Omental fat pad (tissue), 4 donors: ENCODE data around the gene SCAF4. TPM values are rescaled to one million over a fixed set of nuclear protein-coding genes. Genes with fewer than 3 reads are reported as not detected.

ENCODE experiments used
- ATAC-seq: fragments of 150-250 bp; one replicate; pipeline ENCODE4 v1.9.1; 2016; ENCODE audit warnings: mild to moderate bottlenecking, moderate library complexity; ENCODE audit not compliant: low FRiP score
- DNase-seq: peaks from one replicate; pipeline ENCODE4 v3.0.0-alpha.2; 2019; ENCODE audit warnings: low spot score
- total RNA-seq, 4 donors: library from RNA; depleted of rRNA; stranded (reverse); fragments of >200 nt; gene quantifications; one replicate each; pipeline ENCODE4 v1.1.0, GENCODE V29; 2016
- TF ChIP-seq, protein P1 (sequence below), 3 donors: fragments of 450-650 bp; IDR thresholded peaks; one replicate each; pipeline ENCODE4 v1.5.1; 2016 to 2017; ENCODE audit warnings: antibody characterized with exemption in 3 of 3, mild to moderate bottlenecking in 3 of 3, moderate library complexity in 2 of 3

Gene SCAF4
- total RNA-seq, 4 donors from 2014 or later, result 15.8 to 32.8 (median 16.8) TPM

DNA sequence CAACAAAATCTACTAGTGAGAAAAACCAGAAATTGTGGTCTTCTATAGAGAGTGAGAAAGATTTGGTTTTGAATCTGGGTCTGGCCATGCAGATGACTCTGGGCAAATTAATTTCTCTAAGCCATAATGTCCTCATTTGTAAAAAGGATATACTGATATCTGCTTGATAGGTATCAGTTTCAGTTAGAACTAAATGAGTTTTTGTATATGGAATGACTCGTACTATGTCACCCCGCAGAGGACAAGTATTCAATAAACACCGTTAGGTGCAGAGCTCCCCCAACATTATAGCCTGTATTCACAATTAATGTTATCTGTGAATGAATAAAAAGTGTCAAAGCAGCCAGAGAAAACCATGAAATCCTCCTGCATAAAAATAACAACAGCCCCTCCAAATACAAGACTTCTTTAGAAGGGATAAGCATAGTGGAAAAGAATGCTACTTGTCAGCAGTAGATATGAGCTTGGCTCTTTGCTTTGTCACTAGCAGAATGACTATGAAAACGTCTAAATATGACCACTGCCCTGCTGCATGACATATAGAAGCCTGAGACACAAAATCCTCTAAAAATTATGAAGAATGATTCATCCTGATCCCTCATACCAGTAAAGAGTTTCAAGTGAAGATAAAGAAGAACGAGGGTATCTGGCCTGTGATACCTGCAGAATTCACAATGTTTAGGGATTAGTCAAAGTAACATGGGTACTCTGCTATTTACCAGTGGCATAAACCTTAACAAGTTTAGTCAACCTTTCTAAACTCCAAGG lies 17.8 kb downstream of the SCAF4 start:
- TF ChIP-seq, protein P1, sequence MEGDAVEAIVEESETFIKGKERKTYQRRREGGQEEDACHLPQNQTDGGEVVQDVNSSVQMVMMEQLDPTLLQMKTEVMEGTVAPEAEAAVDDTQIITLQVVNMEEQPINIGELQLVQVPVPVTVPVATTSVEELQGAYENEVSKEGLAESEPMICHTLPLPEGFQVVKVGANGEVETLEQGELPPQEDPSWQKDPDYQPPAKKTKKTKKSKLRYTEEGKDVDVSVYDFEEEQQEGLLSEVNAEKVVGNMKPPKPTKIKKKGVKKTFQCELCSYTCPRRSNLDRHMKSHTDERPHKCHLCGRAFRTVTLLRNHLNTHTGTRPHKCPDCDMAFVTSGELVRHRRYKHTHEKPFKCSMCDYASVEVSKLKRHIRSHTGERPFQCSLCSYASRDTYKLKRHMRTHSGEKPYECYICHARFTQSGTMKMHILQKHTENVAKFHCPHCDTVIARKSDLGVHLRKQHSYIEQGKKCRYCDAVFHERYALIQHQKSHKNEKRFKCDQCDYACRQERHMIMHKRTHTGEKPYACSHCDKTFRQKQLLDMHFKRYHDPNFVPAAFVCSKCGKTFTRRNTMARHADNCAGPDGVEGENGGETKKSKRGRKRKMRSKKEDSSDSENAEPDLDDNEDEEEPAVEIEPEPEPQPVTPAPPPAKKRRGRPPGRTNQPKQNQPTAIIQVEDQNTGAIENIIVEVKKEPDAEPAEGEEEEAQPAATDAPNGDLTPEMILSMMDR (IDR thresholded peaks at IDR 0.05), result no peak
- ATAC-seq (no peak), DNase-seq (no peak)

DNA sequence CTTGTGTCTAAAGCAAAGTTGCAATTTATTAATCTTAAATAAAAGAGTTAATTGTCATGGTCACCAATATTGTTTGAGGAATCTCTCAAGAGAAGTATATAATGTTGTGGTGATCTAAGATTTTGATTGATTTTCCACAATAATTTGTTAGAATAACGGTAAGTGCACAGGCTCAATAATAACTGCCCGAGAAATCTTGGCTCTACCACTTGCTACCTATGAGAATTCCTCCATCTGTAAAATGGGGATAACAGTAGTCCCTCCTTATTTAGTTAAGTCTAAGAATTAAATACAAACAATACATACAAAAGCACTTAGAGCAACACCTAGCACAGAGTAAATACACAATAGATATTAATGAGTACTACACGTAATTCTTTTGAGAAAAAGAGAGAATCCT lies 18.8 kb downstream of the SCAF4 start:
- DNase-seq (no peak), ATAC-seq (no peak)
- TF ChIP-seq, protein P1 (IDR thresholded peaks at IDR 0.05), result no peak

DNA sequence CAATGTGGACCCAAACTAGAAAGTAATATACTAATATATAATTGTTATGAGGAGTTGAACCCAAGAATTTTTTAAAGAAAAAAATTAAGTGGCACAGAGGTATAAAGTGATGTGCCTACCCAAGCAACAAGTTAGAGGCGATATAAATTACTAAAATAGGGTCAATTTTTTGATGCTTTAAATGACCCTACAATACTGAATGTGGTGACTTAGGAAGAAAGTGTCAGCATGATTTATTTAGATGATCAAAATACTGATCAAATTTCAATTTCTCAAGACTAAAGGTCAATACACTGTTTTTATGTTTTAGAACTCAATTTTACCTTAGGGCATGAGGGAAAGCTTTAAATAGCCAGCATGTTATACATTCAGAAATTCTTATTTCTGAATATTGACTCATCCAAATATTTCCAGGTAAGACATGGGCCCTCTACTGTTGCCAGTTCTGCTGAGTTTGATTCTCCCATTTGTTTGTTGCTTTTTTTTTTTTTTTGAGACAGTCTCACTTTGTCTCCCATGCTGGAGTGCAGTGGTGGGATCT lies 20.1 kb downstream of the SCAF4 start:
- TF ChIP-seq, protein P1 (IDR thresholded peaks at IDR 0.05), result no peak
- ATAC-seq (no peak), DNase-seq (no peak)

DNA sequence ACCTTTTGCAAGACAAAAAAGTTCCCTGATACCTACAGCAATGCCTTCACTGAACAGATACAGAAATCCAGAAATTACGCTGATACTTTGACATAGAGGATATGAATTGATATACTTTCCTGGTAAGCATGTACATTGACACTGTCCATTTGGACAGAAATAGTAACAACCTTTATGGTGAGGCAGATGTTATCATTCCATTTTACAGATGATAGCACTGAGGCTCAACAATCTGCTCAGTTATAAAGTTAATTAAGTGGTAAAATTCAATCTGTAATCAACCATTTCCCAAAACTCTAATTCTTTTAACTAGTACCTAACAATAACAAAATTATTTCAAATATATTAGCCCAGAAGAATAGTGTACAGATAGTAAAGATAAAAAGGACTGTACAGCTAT lies 20.6 kb downstream of the SCAF4 start:
- ATAC-seq, result no peak
- TF ChIP-seq, protein P1 (IDR thresholded peaks at IDR 0.05), result no peak
- no peak for DNase-seq

DNA sequence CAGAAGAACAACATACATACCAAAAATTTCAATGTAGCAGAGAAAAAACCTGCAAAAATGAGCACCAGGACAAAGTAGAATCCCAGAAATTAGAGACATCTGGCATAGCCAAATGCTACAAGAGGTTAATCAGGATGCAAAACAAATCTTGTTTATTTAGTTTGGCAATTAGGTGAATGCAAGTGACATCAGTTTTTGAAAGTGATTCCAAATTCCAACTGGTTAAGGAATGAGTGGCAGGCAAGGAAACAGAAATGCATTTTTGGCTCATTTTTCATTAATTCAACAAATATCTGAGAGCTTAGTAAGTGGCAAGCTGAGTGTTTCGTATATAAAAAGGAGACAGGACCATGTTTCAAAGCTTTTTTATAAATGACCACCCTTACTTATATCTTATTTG lies 21.3 kb downstream of the SCAF4 start:
- DNase-seq (no peak), ATAC-seq (no peak)

DNA sequence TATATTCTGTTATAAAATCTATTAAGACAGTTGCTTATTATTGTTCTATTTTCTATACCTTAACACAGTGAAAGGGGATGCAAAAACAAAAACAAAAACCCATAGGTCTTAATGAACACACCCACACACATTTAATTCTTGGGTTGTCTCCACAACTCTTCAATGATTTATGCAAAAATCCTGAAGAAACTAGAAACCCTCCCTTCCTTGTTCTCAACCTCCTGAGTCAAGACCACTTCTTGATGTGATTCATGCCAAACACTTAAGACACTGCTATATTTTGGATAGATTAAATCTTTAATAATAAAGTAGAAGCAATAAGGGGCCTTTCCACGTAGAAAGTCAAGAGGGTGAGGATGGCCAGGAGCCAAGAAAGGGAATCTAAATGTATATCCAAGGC lies 23.4 kb downstream of the SCAF4 start:
- TF ChIP-seq, protein P1 (IDR thresholded peaks at IDR 0.05), result no peak
- no peak for DNase-seq
- no peak for ATAC-seq

More for the DNA sequence above, 21.3 kb downstream of the SCAF4 start:
- TF ChIP-seq, protein P1 (IDR thresholded peaks at IDR 0.05), result no peak

DNA sequence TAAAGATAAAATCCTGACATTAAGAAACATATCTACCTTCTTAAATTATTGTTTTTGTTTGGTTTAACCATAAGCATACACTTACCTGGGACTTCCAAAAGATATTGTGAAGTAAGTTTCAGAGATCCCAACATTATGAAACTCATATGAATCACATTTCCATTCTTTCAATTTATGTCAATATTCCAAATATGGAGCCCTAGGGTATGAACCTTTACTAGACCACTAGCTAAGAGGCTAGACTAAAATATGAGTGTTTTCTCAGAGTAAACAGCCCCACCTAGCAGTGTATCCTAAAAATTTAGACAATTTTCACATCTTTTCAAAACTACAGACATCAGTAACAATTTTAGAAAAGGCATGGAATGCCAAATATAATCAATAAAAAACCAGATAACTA lies 24.4 kb downstream of the SCAF4 start:
- ATAC-seq (no peak), DNase-seq (no peak)
- TF ChIP-seq, protein P1 (IDR thresholded peaks at IDR 0.05), result no peak
